IPS DF 4.7 (cell line): ENCODE data around the gene SLC39A3.

Experiments used
- DNase-seq: peaks from one replicate; pipeline ENCODE4 v3.0.0-alpha.2; 2013; ENCODE audit warnings: low spot score; ENCODE audit errors: extremely low read depth

Gene SLC39A3

GRCh38 chr19:2768365-2769132, 28.7 kb upstream of the SLC39A3 start:
- DNase-seq = no peak

- DNase-seq = no peak
These were observed 27.9 kb upstream of the SLC39A3 start for GRCh38 chr19:2767688-2768087.

GRCh38 chr19:2766594-2767372, 27.0 kb upstream of the SLC39A3 start:
- no peak for DNase-seq

- DNase-seq = no peak
These were observed 25.6 kb upstream of the SLC39A3 start for GRCh38 chr19:2765376-2765775.

- no peak for DNase-seq
These were observed 25.1 kb upstream of the SLC39A3 start for GRCh38 chr19:2764945-2765344.

GRCh38 chr19:2763687-2764086, 23.9 kb upstream of the SLC39A3 start:
- DNase-seq = no peak

GRCh38 chr19:2762783-2763496, 23.1 kb upstream of the SLC39A3 start:
- no peak for DNase-seq

GRCh38 chr19:2761876-2762782, 22.3 kb upstream of the SLC39A3 start:
- DNase-seq = no peak

- DNase-seq = no peak
These were observed 21.5 kb upstream of the SLC39A3 start for GRCh38 chr19:2761309-2761677.

- no peak for DNase-seq
These were observed 20.1 kb upstream of the SLC39A3 start for GRCh38 chr19:2759965-2760364.

- DNase-seq = no peak
These were observed 19.5 kb upstream of the SLC39A3 start for GRCh38 chr19:2759362-2759761.

GRCh38 chr19:2758601-2759313, 18.9 kb upstream of the SLC39A3 start:
- no peak for DNase-seq

GRCh38 chr19:2756921-2757881, 17.4 kb upstream of the SLC39A3 start:
- no peak for DNase-seq

GRCh38 chr19:2756477-2756876, 16.7 kb upstream of the SLC39A3 start:
- DNase-seq = no peak

GRCh38 chr19:2755811-2756210, 16.0 kb upstream of the SLC39A3 start:
- DNase-seq = no peak

GRCh38 chr19:2755448-2755705, 15.6 kb upstream of the SLC39A3 start:
- DNase-seq = no peak

GRCh38 chr19:2754659-2755447, 15.0 kb upstream of the SLC39A3 start:
- no peak for DNase-seq

- no peak for DNase-seq
These were observed 11.6 kb upstream of the SLC39A3 start for GRCh38 chr19:2751438-2751830.
